Adrenal gland (tissue), 12 donors: ENCODE results near the gene MACO1. TPM values are rescaled to one million over a fixed set of nuclear protein-coding genes. Genes with fewer than 3 reads are reported as not detected.
A peak's percentile ranks its signal among the peaks of the same experiment; 100 is the strongest.

Experiments used
- DNase-seq, 7 donors: peaks; one replicate each; pipeline ENCODE4 v3.0.0-alpha.2; 2019 to 2020
- H3K27ac ChIP-seq, 5 donors: fragments of 200-600 bp; sonication (generic) in 4 of 5; 1 replicate in 3 of 5; 2 replicates in 2 of 5; pipeline versions ENCODE4 v1.5.1 to v1.8.0; 2016 to 2020; ENCODE audit warnings: mild to moderate bottlenecking in 1 of 5
- H3K27me3 ChIP-seq: fragments of 200-600 bp; 2 replicates; pipeline ENCODE4 v1.8.0; 2021
- H3K36me3 ChIP-seq, 2 donors: fragments of 200-600 bp; replicated peaks in 1 of 2; 1 replicate in 1 of 2; 2 replicates in 1 of 2; pipeline versions ENCODE4 v1.5.1 to v1.8.0; 2018 to 2022
- H3K4me1 ChIP-seq, 2 donors: fragments of 200-600 bp; replicated peaks in 1 of 2; 1 replicate in 1 of 2; 2 replicates in 1 of 2; pipeline versions ENCODE4 v1.5.1 to v1.8.0; 2018 to 2021
- H3K4me3 ChIP-seq, 4 donors: fragments of 200-600 bp; sonication (generic) in 3 of 4; one replicate each; pipeline ENCODE4 v1.5.1; 2016 to 2018
- H3K9me3 ChIP-seq, 3 donors: fragments of 200-600 bp; sonication (generic) in 1 of 3; replicated peaks in 1 of 3; 1 replicate in 2 of 3; 2 replicates in 1 of 3; pipeline versions ENCODE4 v1.5.1 to v1.8.0; 2016 to 2021
- CTCF ChIP-seq, 6 experiments: fragments of 450-650 bp in 4 of 6; fragments of 200-600 bp in 2 of 6; sonication (generic) in 1 of 6; IDR thresholded peaks; 1 replicate in 5 of 6; 2 replicates in 1 of 6; pipeline versions ENCODE4 v1.5.1 to v1.8.0; 2016 to 2021; ENCODE audit warnings: antibody characterized with exemption in 6 of 6, mild to moderate bottlenecking in 2 of 6, moderate library complexity in 1 of 6
- POLR2A ChIP-seq, 2 donors: fragments of 450-650 bp; IDR thresholded peaks; one replicate each; pipeline ENCODE4 v1.6.1; 2017; ENCODE audit warnings: antibody characterized with exemption in 2 of 2, mild to moderate bottlenecking in 2 of 2, moderate library complexity in 1 of 2
- WGBS, 4 donors: extraction: QIAGEN DNeasy Blood & Tissue Kit in 2 of 4; methylation state at CpG; one replicate each; pipeline versions ENCODE4 v1.1.5 to v1.1.7; 2013 to 2017; 5-methylcytosine and 5-hydroxymethylcytosine counted together
- intact Hi-C, 2 donors: fragments of 100-400 bp; cut with DNase I; formaldehyde crosslinking; loops; one replicate each; pipeline versions ENCODE4 v1.14.1 to v1.15.0; 2022 to 2023
- polyA plus RNA-seq, 3 donors: library from polyadenylated mRNA; stranded (reverse); fragments of 200-250 nt in 2 of 3; fragments of 350-450 nt in 1 of 3; fragmentation: Illumina TruSeq in 1 of 3; extraction: RNeasy Lipid Tissue Mini Kit (QIAGEN cat#74804) in 1 of 3; gene quantifications; one replicate each; pipeline ENCODE4 v1.2.3, GENCODE V29; 2013 to 2014
- total RNA-seq, 9 donors: library from RNA; depleted of rRNA in 4 of 9; stranded (reverse); fragments of >200 nt in 4 of 9; fragments of 120-200 nt in 1 of 9; fragmentation: NEBNext Ultra II Directional in 1 of 9; extraction: Animal tissue kit (Norgen Biotek cat#: 25700) in 1 of 9; gene quantifications; one replicate each; pipeline versions ENCODE4 v1.1.0 to v1.2.4, GENCODE V29; 2013 to 2023
- donor health status: healthy with polysubstance abuse.
- donor health status: Bipolar disorder and iron deficiency.
- donor health status: DM: yes; HTN: yes; CAD: no.
- donor health status: DM: no; HTN: no; CAD: no.
- donor health status: DM: no; HTN: no; CAD: no.
- donor health status: DM: yes; HTN: yes; CAD: no.

MACO1 gene
- total and polyA plus RNA-seq, 12 donors = 15.1 to 48.4 (median 29.6) TPM

- Histone ChIP-seq H3K27ac (no peak overlapping the region), H3K27me3 (no peaks in the 10 kb centered on the region), H3K4me1 (no peaks in the 10 kb centered on the region), H3K36me3 (no peaks in the 10 kb centered on the region), H3K4me3 (no peak overlapping the region), H3K9me3 (no peaks in the 10 kb centered on the region)
- intact Hi-C loops = no loop called here
- no peak for TF ChIP-seq POLR2A (IDR thresholded peaks at IDR 0.05)
- TF ChIP-seq CTCF (IDR thresholded peaks at IDR 0.05) = no peak
- DNase-seq = peak in 2 of 7 donors; percentile 2 to 3
- WGBS, 4 donors = 33 to 81% (median 69%) methylated on average over 1 to 4 of the region's 4 CpGs
Observed at GRCh38 chr1:25513666-25514065, 83.0 kb downstream of the MACO1 start.

GRCh38 chr1:25515033-25515432 is 84.3 kb downstream of the MACO1 start:
- Histone ChIP-seq H3K27me3 (no peaks in the 10 kb centered on the region), H3K4me3 (no peak overlapping the region), H3K27ac (no peak overlapping the region), H3K36me3 (no peaks in the 10 kb centered on the region), H3K4me1 (no peaks in the 10 kb centered on the region), H3K9me3 (no peaks in the 10 kb centered on the region)
- intact Hi-C loops = no loop called here
- DNase-seq = no peak
- WGBS, 4 donors = 70 to 83% (median 82%) methylated on average over 6 of the region's 6 CpGs
- TF ChIP-seq POLR2A (IDR thresholded peaks at IDR 0.05) (no peak), CTCF (IDR thresholded peaks at IDR 0.05) (no peak)

GRCh38 chr1:25516686-25517085 is 86.0 kb downstream of the MACO1 start:
- TF ChIP-seq POLR2A (IDR thresholded peaks at IDR 0.05) = no peak
- no peak for TF ChIP-seq CTCF (IDR thresholded peaks at IDR 0.05)
- no peaks in the 10 kb centered on the region for H3K27me3 ChIP-seq
- H3K27ac ChIP-seq = no peak overlapping the region
- DNase-seq = no peak
- intact Hi-C loops = no loop called here
- no peaks in the 10 kb centered on the region for H3K4me1 ChIP-seq
- no peaks in the 10 kb centered on the region for H3K36me3 ChIP-seq
- H3K9me3 ChIP-seq = no peaks in the 10 kb centered on the region
- WGBS, 4 donors = 83 to 88% (median 86%) methylated on average over 2 to 3 of the region's 3 CpGs
- no peak overlapping the region for H3K4me3 ChIP-seq

- 76 to 88% (median 80%) methylated on average over 30 to 33 of the region's 33 CpGs for WGBS, 4 donors
Observed at GRCh38 chr1:25517476-25518394, 87.0 kb downstream of the MACO1 start.

More at GRCh38 chr1:25517476-25518394, 87.0 kb downstream of the MACO1 start:
- Histone ChIP-seq H3K27ac (no peak overlapping the region), H3K36me3 (no peaks in the 10 kb centered on the region), H3K4me1 (no peaks in the 10 kb centered on the region), H3K9me3 (no peaks in the 10 kb centered on the region), H3K4me3 (no peak overlapping the region), H3K27me3 (no peaks in the 10 kb centered on the region)
- no peak for TF ChIP-seq CTCF (IDR thresholded peaks at IDR 0.05)
- no peak for TF ChIP-seq POLR2A (IDR thresholded peaks at IDR 0.05)
- intact Hi-C loops = no loop called here
- DNase-seq = no peak
